Measurements from ENCODE around the gene KLHL10. TPM values are rescaled to one million over a fixed set of nuclear protein-coding genes. Genes with fewer than 3 reads are reported as not detected.
A peak's percentile ranks its signal among the peaks of the same experiment; 100 is the strongest.
"Not testable (repeated sequence)": the region's sequence is repeated elsewhere in the genome, so short reads cannot be mapped to it uniquely, and the experiment has no call there.

KLHL10 gene
- total RNA-seq, 2 experiments from 2014 or later = not detected

GRCh38 chr17:41840781-41841180, 3.2 kb downstream of the KLHL10 start:
- CTCF ChIA-PET; DNase-seq; H3K36me3 Mint-ChIP-seq (ENCODE audit: low read depth); POLR2A ChIA-PET; H3K27me3 Mint-ChIP-seq; H3K4me1 Mint-ChIP-seq; H3K27ac Mint-ChIP-seq; H3K4me3 Mint-ChIP-seq; H3K9me3 Mint-ChIP-seq: not testable (repeated sequence)

GRCh38 chr17:41844971-41845370, 7.3 kb downstream of the KLHL10 start:
- no peak for DNase-seq
- Mint-ChIP-seq H3K27ac (no peak overlapping the region), H3K27me3 (no peaks in the 10 kb centered on the region), H3K4me3 (no peak overlapping the region), H3K4me1 (no peaks in the 10 kb centered on the region), H3K36me3 (ENCODE audit: low read depth) (peaks cover 2% of the 10 kb centered on the region), H3K9me3 (no peaks in the 10 kb centered on the region)
- POLR2A ChIA-PET = no interaction called here
- CTCF ChIA-PET = no interaction called here

- peaks cover 22% of the 10 kb centered on the region for H3K36me3 Mint-ChIP-seq (ENCODE audit: low read depth)
- ChIA-PET CTCF (interaction anchor here (1.3 to 1.6 kb wide), 2 partner anchors 37 to 48 kb away, joined by 4 to 7 read pairs; partner anchors contain the start of gene P3H4), POLR2A (interaction anchor here (1.9 kb wide), 1 partner anchor 16 kb away, joined by 5 read pairs; the partner anchor contains the start of gene KLHL11)
- peaks cover 4% of the 10 kb centered on the region for H3K4me1 Mint-ChIP-seq
- no peaks in the 10 kb centered on the region for H3K27me3 Mint-ChIP-seq
- DNase-seq = no peak
- H3K27ac Mint-ChIP-seq = no peak overlapping the region
- H3K4me3 Mint-ChIP-seq = no peak overlapping the region
- H3K9me3 Mint-ChIP-seq = no peaks in the 10 kb centered on the region
Observed at GRCh38 chr17:41848788-41849187, 11.2 kb downstream of the KLHL10 start.

- POLR2A ChIA-PET = interaction anchor here (1.3 to 1.9 kb wide), 2 partner anchors 15 to 68 kb away, joined by 3 to 5 read pairs; partner anchors contain the start of gene KLHL11
Observed at GRCh38 chr17:41849251-41849990, 11.8 kb downstream of the KLHL10 start.

GRCh38 chr17:41851382-41851781, 13.8 kb downstream of the KLHL10 start:
- POLR2A ChIA-PET = interaction anchor here (1.6 kb wide), 1 partner anchor 13 kb away, joined by 6 read pairs; the partner anchor contains the start of gene KLHL11
- H3K9me3 Mint-ChIP-seq, CTCF ChIA-PET: not testable (repeated sequence)

More at GRCh38 chr17:41849251-41849990, 11.8 kb downstream of the KLHL10 start:
- no peaks in the 10 kb centered on the region for H3K9me3 Mint-ChIP-seq
- H3K27ac Mint-ChIP-seq = no peak overlapping the region
- peaks cover 28% of the 10 kb centered on the region for H3K36me3 Mint-ChIP-seq (ENCODE audit: low read depth)
- H3K4me3 Mint-ChIP-seq = no peak overlapping the region
- H3K27me3 Mint-ChIP-seq = no peaks in the 10 kb centered on the region
- H3K4me1 Mint-ChIP-seq = peaks cover 4% of the 10 kb centered on the region
- no peak for DNase-seq
- CTCF ChIA-PET = interaction anchor here (1.6 kb wide), 1 partner anchor 48 kb away, joined by 7 read pairs; no protein-coding TSS in a partner anchor

GRCh38 chr17:41860254-41860931, 22.8 kb downstream of the KLHL10 start:
- ChIA-PET POLR2A (interaction anchor here (0.8 kb wide), 1 partner anchor 172 kb away, joined by 3 read pairs; the partner anchor contains the start of gene EIF1), CTCF (no interaction called here)
- DNase-seq = no peak
- Mint-ChIP-seq H3K27ac (no peak overlapping the region), H3K4me3 (no peak overlapping the region), H3K9me3 (no peaks in the 10 kb centered on the region), H3K27me3 (no peaks in the 10 kb centered on the region), H3K36me3 (ENCODE audit: low read depth) (peaks cover 1% of the 10 kb centered on the region), H3K4me1 (peaks cover 20% of the 10 kb centered on the region)

More at GRCh38 chr17:41851382-41851781, 13.8 kb downstream of the KLHL10 start:
- peaks cover 34% of the 10 kb centered on the region for H3K36me3 Mint-ChIP-seq (ENCODE audit: low read depth)
- H3K27me3 Mint-ChIP-seq, H3K27ac Mint-ChIP-seq, H3K4me3 Mint-ChIP-seq, H3K4me1 Mint-ChIP-seq, DNase-seq: not testable (repeated sequence)

- POLR2A ChIA-PET = interaction anchor here (1.1 to 4.2 kb wide), 9 partner anchors 21 to 249 kb away, joined by 3 to 22 read pairs (median 8); partner anchors contain the start of genes ACLY, CNP, DHX58 and EIF1
- no peak overlapping the region for H3K27ac Mint-ChIP-seq
- H3K4me3 Mint-ChIP-seq = no peak overlapping the region
- peak; percentile 46 for DNase-seq
- peaks cover 37% of the 10 kb centered on the region for H3K4me1 Mint-ChIP-seq
- no peaks in the 10 kb centered on the region for H3K9me3 Mint-ChIP-seq
- H3K36me3 Mint-ChIP-seq (ENCODE audit: low read depth) = peaks cover 20% of the 10 kb centered on the region
- H3K27me3 Mint-ChIP-seq = no peaks in the 10 kb centered on the region
- CTCF ChIA-PET = interaction anchor here (0.5 to 1.2 kb wide), 5 partner anchors 49 to 344 kb away, joined by 3 to 4 read pairs (median 3); partner anchors contain the start of genes ODAD4 and P3H4
Observed at GRCh38 chr17:41863074-41863848, 25.6 kb downstream of the KLHL10 start.

- Mint-ChIP-seq H3K36me3 (ENCODE audit: low read depth) (peaks cover 32% of the 10 kb centered on the region), H3K27ac (no peak overlapping the region), H3K4me3 (no peak overlapping the region), H3K4me1 (peaks cover 47% of the 10 kb centered on the region), H3K9me3 (no peaks in the 10 kb centered on the region), H3K27me3 (no peaks in the 10 kb centered on the region)
- DNase-seq = no peak
- CTCF ChIA-PET = interaction anchor here (0.8 to 1.4 kb wide), 9 partner anchors 20 to 317 kb away, joined by 3 to 9 read pairs (median 3); partner anchors contain the start of genes ACLY, KCNH4, ODAD4 and P3H4
- POLR2A ChIA-PET = interaction anchor here (0.8 to 4.2 kb wide), 22 partner anchors 11 to 1134 kb away, joined by 3 to 22 read pairs (median 5); partner anchors contain the start of genes ACLY, CNP, DHX58 and DNAJC7
Observed at GRCh38 chr17:41864498-41864835, 26.8 kb downstream of the KLHL10 start.

- ChIA-PET CTCF (interaction anchor here (0.8 to 1.4 kb wide), 8 partner anchors 14 to 316 kb away, joined by 3 to 9 read pairs (median 3); partner anchors contain the start of genes ACLY, KCNH4 and P3H4), POLR2A (interaction anchor here (0.7 to 4.2 kb wide), 23 partner anchors 8 to 1133 kb away, joined by 3 to 22 read pairs (median 4); partner anchors contain the start of genes ACLY, CNP, DHX58 and DNAJC7)
- H3K27me3 Mint-ChIP-seq = no peaks in the 10 kb centered on the region
- peaks cover 49% of the 10 kb centered on the region for H3K4me1 Mint-ChIP-seq
- peak; percentile 91 for DNase-seq
- peaks cover 38% of the 10 kb centered on the region for H3K36me3 Mint-ChIP-seq (ENCODE audit: low read depth)
- no peak within 1 kb of the TSS for H3K27ac Mint-ChIP-seq
- no peak within 1 kb of the TSS for H3K4me3 Mint-ChIP-seq
- no peaks in the 10 kb centered on the region for H3K9me3 Mint-ChIP-seq
Observed at GRCh38 chr17:41864836-41865595, 27.4 kb downstream of the KLHL10 start, which contains the start of gene KLHL11. Gene KLHL11, minus strand, starts transcription at chr17:41865423. Its CDS starts 53 bp downstream, at chr17:41865370.

- no peak overlapping the region for H3K27ac Mint-ChIP-seq
- H3K27me3 Mint-ChIP-seq = no peaks in the 10 kb centered on the region
- ChIA-PET POLR2A (interaction anchor here (0.6 to 4.2 kb wide), 17 partner anchors 8 to 1133 kb away, joined by 3 to 21 read pairs (median 4); partner anchors contain the start of genes CNP, DHX58, DNAJC7 and EIF1), CTCF (interaction anchor here (0.8 to 1.4 kb wide), 3 partner anchors 13 to 31 kb away, joined by 3 read pairs; no protein-coding TSS in a partner anchor)
- peaks cover 51% of the 10 kb centered on the region for H3K4me1 Mint-ChIP-seq
- no peak overlapping the region for H3K4me3 Mint-ChIP-seq
- DNase-seq = no peak
- H3K9me3 Mint-ChIP-seq = no peaks in the 10 kb centered on the region
- peaks cover 42% of the 10 kb centered on the region for H3K36me3 Mint-ChIP-seq (ENCODE audit: low read depth)
Observed at GRCh38 chr17:41865596-41865893, 27.9 kb downstream of the KLHL10 start.

GRCh38 chr17:41868568-41868967, 30.9 kb downstream of the KLHL10 start:
- Mint-ChIP-seq H3K36me3 (ENCODE audit: low read depth) (peaks cover 72% of the 10 kb centered on the region), H3K27ac (peak overlapping the region; percentile 77), H3K27me3 (no peaks in the 10 kb centered on the region), H3K9me3 (no peaks in the 10 kb centered on the region), H3K4me3 (no peak overlapping the region), H3K4me1 (peaks cover 46% of the 10 kb centered on the region)
- ChIA-PET POLR2A (interaction anchor here (1.2 kb wide), 1 partner anchor 62 kb away, joined by 3 read pairs; the partner anchor contains the start of gene ODAD4), CTCF (no interaction called here)
- DNase-seq = no peak

Data from activated CD4-positive, alpha-beta memory T cell treated with anti-CD3 and anti-CD28 coated beads, Interleukin-2, amount 10 ng/mL, durations not matched to agents 7 days and 5 days (primary cell).